ENCODE data around the gene USP17L5. TPM values are rescaled to one million over a fixed set of nuclear protein-coding genes. Genes with fewer than 3 reads are reported as not detected.
"Not testable (repeated sequence)": the region's sequence is repeated elsewhere in the genome, so short reads cannot be mapped to it uniquely, and the experiment has no call there.

The USP17L5 gene, protein sequence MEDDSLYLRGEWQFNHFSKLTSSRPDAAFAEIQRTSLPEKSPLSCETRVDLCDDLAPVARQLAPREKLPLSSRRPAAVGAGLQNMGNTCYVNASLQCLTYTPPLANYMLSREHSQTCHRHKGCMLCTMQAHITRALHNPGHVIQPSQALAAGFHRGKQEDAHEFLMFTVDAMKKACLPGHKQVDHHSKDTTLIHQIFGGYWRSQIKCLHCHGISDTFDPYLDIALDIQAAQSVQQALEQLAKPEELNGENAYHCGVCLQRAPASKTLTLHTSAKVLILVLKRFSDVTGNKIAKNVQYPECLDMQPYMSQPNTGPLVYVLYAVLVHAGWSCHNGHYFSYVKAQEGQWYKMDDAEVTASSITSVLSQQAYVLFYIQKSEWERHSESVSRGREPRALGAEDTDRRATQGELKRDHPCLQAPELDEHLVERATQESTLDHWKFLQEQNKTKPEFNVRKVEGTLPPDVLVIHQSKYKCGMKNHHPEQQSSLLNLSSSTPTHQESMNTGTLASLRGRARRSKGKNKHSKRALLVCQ
- polyA plus RNA-seq (not detected in 2 replicates), polyA minus RNA-seq (not detected in 2 replicates)

- not testable (repeated sequence) for H3K36me3 ChIP-seq (ENCODE audit: insufficient read depth, low read length); H3K27me3 ChIP-seq (ENCODE audit: insufficient read depth, low read depth, low read length); H3F3A ChIP-seq (ENCODE audit: insufficient read depth, low read length, poor library complexity, severe bottlenecking); H4K20me1 ChIP-seq (ENCODE audit: insufficient read depth); H3K4me3 ChIP-seq (ENCODE audit: low read length); H3K9ac ChIP-seq (ENCODE audit: low read length); H3K4me2 ChIP-seq (ENCODE audit: low read length); H3K9me2 ChIP-seq (ENCODE audit: insufficient read depth, low read length); H3K79me2 ChIP-seq (replicated peaks; ENCODE audit: insufficient read depth, low read length); H3K27ac ChIP-seq (ENCODE audit: low read length); H3K9me3 ChIP-seq (ENCODE audit: low read length); H2AFZ ChIP-seq (ENCODE audit: low read depth, low read length)
Observed at GRCh38 chr4:9339103-9339502, at the start of gene USP17L5. Gene USP17L5 (plus strand): TSS chr4:9339403. CDS start chr4:9339403, 0 bp downstream.

GRCh38 chr4:9324191-9324590 lies 15.0 kb upstream of the USP17L5 start:
- H2AFZ ChIP-seq (ENCODE audit: low read depth, low read length); H3F3A ChIP-seq (ENCODE audit: insufficient read depth, low read length, poor library complexity, severe bottlenecking); H3K9me2 ChIP-seq (ENCODE audit: insufficient read depth, low read length); H3K27ac ChIP-seq (ENCODE audit: low read length); H3K4me2 ChIP-seq (ENCODE audit: low read length); H3K9ac ChIP-seq (ENCODE audit: low read length); H4K20me1 ChIP-seq (ENCODE audit: insufficient read depth); H3K79me2 ChIP-seq (replicated peaks; ENCODE audit: insufficient read depth, low read length); H3K27me3 ChIP-seq (ENCODE audit: insufficient read depth, low read depth, low read length); H3K36me3 ChIP-seq (ENCODE audit: insufficient read depth, low read length); H3K4me3 ChIP-seq (ENCODE audit: low read length); H3K9me3 ChIP-seq (ENCODE audit: low read length): not testable (repeated sequence)

DNA sequence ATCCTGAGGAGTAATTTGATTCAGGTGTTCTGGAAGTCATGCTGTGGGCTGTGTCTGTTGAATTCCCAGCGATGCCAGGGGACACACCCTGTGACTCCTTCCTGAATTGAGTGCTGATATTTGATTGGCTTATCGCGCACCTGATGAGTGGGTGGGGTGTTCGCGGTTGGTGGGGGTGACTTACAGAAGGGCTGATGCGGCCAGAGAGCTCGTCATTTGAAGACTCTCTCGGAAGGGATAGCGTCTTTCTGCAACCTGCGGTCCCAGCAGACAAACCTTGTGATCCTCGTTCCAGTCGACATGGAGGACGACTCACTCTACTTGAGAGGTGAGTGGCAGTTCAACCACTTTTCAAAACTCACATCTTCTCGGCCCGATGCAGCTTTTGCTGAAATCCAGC lies 14.3 kb upstream of the USP17L5 start, which contains the start of gene USP17L24:
Gene USP17L24 (plus strand): TSS at position 301 of the 400 bp plus-strand sequence. CDS start 0 bp downstream, at position 301.
- not testable (repeated sequence) for H3K4me2 ChIP-seq (ENCODE audit: low read length); H3K27me3 ChIP-seq (ENCODE audit: insufficient read depth, low read depth, low read length); H4K20me1 ChIP-seq (ENCODE audit: insufficient read depth); H3K36me3 ChIP-seq (ENCODE audit: insufficient read depth, low read length); H2AFZ ChIP-seq (ENCODE audit: low read depth, low read length); H3K9me2 ChIP-seq (ENCODE audit: insufficient read depth, low read length); H3K9ac ChIP-seq (ENCODE audit: low read length); H3F3A ChIP-seq (ENCODE audit: insufficient read depth, low read length, poor library complexity, severe bottlenecking); H3K9me3 ChIP-seq (ENCODE audit: low read length); H3K27ac ChIP-seq (ENCODE audit: low read length); H3K4me3 ChIP-seq (ENCODE audit: low read length); H3K79me2 ChIP-seq (replicated peaks; ENCODE audit: insufficient read depth, low read length)

- H3K4me2 ChIP-seq (ENCODE audit: low read length); H3K79me2 ChIP-seq (replicated peaks; ENCODE audit: insufficient read depth, low read length); H3K9me2 ChIP-seq (ENCODE audit: insufficient read depth, low read length); H3K9me3 ChIP-seq (ENCODE audit: low read length); H2AFZ ChIP-seq (ENCODE audit: low read depth, low read length); H3K27ac ChIP-seq (ENCODE audit: low read length); H3K4me3 ChIP-seq (ENCODE audit: low read length); H3K36me3 ChIP-seq (ENCODE audit: insufficient read depth, low read length); H3F3A ChIP-seq (ENCODE audit: insufficient read depth, low read length, poor library complexity, severe bottlenecking); H3K9ac ChIP-seq (ENCODE audit: low read length); H3K27me3 ChIP-seq (ENCODE audit: insufficient read depth, low read depth, low read length); H4K20me1 ChIP-seq (ENCODE audit: insufficient read depth): not testable (repeated sequence)
Observed at GRCh38 chr4:9329611-9330010, 9.6 kb upstream of the USP17L5 start, which contains the start of gene USP17L25. Gene USP17L25 (plus strand): TSS chr4:9329911. CDS start chr4:9329911, 0 bp downstream.

- not testable (repeated sequence) for H3K9ac ChIP-seq (ENCODE audit: low read length); H2AFZ ChIP-seq (ENCODE audit: low read depth, low read length); H3F3A ChIP-seq (ENCODE audit: insufficient read depth, low read length, poor library complexity, severe bottlenecking); H3K9me3 ChIP-seq (ENCODE audit: low read length); H3K9me2 ChIP-seq (ENCODE audit: insufficient read depth, low read length); H3K27ac ChIP-seq (ENCODE audit: low read length); H3K36me3 ChIP-seq (ENCODE audit: insufficient read depth, low read length); H3K79me2 ChIP-seq (replicated peaks; ENCODE audit: insufficient read depth, low read length); H3K4me3 ChIP-seq (ENCODE audit: low read length); H4K20me1 ChIP-seq (ENCODE audit: insufficient read depth); H3K4me2 ChIP-seq (ENCODE audit: low read length); H3K27me3 ChIP-seq (ENCODE audit: insufficient read depth, low read depth, low read length)
Observed at GRCh38 chr4:9334358-9334757, 4.8 kb upstream of the USP17L5 start, which contains the start of gene USP17L26. Gene USP17L26 (plus strand): TSS chr4:9334658. CDS start chr4:9334658, 0 bp downstream.

DNA sequence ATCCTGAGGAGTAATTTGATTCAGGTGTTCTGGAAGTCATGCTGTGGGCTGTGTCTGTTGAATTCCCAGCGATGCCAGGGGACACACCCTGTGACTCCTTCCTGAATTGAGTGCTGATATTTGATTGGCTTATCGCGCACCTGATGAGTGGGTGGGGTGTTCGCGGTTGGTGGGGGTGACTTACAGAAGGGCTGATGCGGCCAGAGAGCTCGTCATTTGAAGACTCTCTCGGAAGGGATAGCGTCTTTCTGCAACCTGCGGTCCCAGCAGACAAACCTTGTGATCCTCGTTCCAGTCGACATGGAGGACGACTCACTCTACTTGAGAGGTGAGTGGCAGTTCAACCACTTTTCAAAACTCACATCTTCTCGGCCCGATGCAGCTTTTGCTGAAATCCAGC lies 4.6 kb downstream of the USP17L5 start, which contains the start of gene USP17L27:
Gene USP17L27 (plus strand): TSS at position 301 of the 400 bp plus-strand sequence. CDS start 0 bp downstream, at position 301.
- not testable (repeated sequence) for H3F3A ChIP-seq (ENCODE audit: insufficient read depth, low read length, poor library complexity, severe bottlenecking); H3K4me2 ChIP-seq (ENCODE audit: low read length); H3K4me3 ChIP-seq (ENCODE audit: low read length); H4K20me1 ChIP-seq (ENCODE audit: insufficient read depth); H3K27ac ChIP-seq (ENCODE audit: low read length); H3K9ac ChIP-seq (ENCODE audit: low read length); H3K9me3 ChIP-seq (ENCODE audit: low read length); H3K9me2 ChIP-seq (ENCODE audit: insufficient read depth, low read length); H3K27me3 ChIP-seq (ENCODE audit: insufficient read depth, low read depth, low read length); H2AFZ ChIP-seq (ENCODE audit: low read depth, low read length); H3K79me2 ChIP-seq (replicated peaks; ENCODE audit: insufficient read depth, low read length); H3K36me3 ChIP-seq (ENCODE audit: insufficient read depth, low read length)

GRCh38 chr4:9348593-9348992 lies 9.4 kb downstream of the USP17L5 start, which contains the start of gene USP17L28:
Gene USP17L28 (plus strand): TSS chr4:9348893. CDS start chr4:9348893, 0 bp downstream.
- not testable (repeated sequence) for H3K4me2 ChIP-seq (ENCODE audit: low read length); H2AFZ ChIP-seq (ENCODE audit: low read depth, low read length); H3K27ac ChIP-seq (ENCODE audit: low read length); H3K27me3 ChIP-seq (ENCODE audit: insufficient read depth, low read depth, low read length); H3K36me3 ChIP-seq (ENCODE audit: insufficient read depth, low read length); H3F3A ChIP-seq (ENCODE audit: insufficient read depth, low read length, poor library complexity, severe bottlenecking); H3K9ac ChIP-seq (ENCODE audit: low read length); H3K79me2 ChIP-seq (replicated peaks; ENCODE audit: insufficient read depth, low read length); H4K20me1 ChIP-seq (ENCODE audit: insufficient read depth); H3K9me3 ChIP-seq (ENCODE audit: low read length); H3K9me2 ChIP-seq (ENCODE audit: insufficient read depth, low read length); H3K4me3 ChIP-seq (ENCODE audit: low read length)
